ENCODE data around the gene MRPL44.
A peak's percentile ranks its signal among the peaks of the same experiment; 100 is the strongest.

MRPL44 gene

DNA sequence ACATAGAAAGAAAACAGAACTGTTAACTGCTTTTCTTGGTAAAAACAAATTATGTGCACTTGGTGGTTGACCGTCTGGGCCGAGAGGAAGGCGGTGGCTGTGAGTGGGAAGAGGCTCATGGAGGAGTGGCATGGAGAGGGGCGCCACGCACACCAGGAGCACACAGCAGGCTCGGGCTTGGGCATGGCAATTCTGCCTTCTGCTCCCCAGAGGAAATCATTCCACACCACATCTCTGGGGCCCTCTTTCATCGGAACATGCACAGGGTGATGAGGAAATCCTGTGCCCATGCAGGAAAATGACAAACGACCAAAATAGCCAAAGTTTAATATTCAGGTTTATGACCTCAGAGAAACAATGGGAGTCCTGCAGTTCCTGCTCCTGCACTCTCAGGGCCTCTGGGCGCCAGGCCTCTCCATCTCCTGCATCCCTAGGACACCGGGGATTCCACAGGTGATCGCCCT lies 38.6 kb upstream of the MRPL44 start:
- H3K4me3 ChIP-seq (ENCODE audit: low read length): no peak overlapping the region
- TF ChIP-seq, protein P1, sequence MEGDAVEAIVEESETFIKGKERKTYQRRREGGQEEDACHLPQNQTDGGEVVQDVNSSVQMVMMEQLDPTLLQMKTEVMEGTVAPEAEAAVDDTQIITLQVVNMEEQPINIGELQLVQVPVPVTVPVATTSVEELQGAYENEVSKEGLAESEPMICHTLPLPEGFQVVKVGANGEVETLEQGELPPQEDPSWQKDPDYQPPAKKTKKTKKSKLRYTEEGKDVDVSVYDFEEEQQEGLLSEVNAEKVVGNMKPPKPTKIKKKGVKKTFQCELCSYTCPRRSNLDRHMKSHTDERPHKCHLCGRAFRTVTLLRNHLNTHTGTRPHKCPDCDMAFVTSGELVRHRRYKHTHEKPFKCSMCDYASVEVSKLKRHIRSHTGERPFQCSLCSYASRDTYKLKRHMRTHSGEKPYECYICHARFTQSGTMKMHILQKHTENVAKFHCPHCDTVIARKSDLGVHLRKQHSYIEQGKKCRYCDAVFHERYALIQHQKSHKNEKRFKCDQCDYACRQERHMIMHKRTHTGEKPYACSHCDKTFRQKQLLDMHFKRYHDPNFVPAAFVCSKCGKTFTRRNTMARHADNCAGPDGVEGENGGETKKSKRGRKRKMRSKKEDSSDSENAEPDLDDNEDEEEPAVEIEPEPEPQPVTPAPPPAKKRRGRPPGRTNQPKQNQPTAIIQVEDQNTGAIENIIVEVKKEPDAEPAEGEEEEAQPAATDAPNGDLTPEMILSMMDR (IDR thresholded peaks at IDR 0.05; ENCODE audit: insufficient read depth, low read depth, low read length, missing control alignments): no peak

DNA sequence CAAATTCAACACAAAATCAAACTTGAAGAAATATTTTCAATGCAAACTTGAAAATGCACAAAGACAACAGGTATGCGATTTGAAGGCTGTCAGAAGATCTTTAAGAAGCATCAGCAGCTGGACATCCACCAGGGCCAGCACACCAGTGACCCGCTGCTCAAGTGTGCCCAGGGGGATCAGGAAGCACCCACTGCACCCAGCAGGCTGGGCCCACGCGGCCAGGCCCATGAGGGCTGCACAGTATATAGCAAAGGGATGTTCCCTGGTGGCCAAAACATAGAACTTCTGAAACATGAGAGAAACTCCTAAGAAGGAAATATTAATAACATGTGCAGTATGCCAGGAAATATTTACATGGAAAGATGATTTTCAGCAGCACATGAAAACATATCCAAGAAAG lies 37.2 kb upstream of the MRPL44 start:
- DNase-seq (ENCODE audit: low read depth): no peak
- TF ChIP-seq, protein P1 (IDR thresholded peaks at IDR 0.05; ENCODE audit: insufficient read depth, low read depth, low read length, missing control alignments): peak; percentile 12
- no peak overlapping the region for H3K4me3 ChIP-seq (ENCODE audit: low read length)

More for the DNA sequence above, 38.6 kb upstream of the MRPL44 start:
- DNase-seq (ENCODE audit: low read depth): no peak

DNA sequence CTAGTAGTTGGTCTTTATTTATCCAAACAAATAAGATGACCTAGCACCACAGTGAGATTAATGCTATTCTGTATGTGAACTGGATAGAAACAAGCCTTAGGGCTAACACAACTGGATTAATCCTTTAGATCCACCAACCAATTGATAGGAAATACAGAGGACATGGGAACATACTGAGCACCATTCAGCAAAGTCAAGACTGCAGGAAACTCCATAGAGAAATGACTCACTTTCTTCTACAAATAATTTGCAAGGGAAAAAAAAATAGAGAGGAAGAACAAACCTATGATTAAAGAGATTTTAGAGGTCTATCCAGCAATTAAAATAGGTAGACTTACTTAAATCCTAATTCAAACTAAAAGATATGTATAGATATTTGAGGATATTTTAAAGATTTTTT lies 36.1 kb upstream of the MRPL44 start:
- TF ChIP-seq, protein P1 (IDR thresholded peaks at IDR 0.05; ENCODE audit: insufficient read depth, low read depth, low read length, missing control alignments): no peak
- no peak overlapping the region for H3K4me3 ChIP-seq (ENCODE audit: low read length)
- no peak for DNase-seq (ENCODE audit: low read depth)

DNA sequence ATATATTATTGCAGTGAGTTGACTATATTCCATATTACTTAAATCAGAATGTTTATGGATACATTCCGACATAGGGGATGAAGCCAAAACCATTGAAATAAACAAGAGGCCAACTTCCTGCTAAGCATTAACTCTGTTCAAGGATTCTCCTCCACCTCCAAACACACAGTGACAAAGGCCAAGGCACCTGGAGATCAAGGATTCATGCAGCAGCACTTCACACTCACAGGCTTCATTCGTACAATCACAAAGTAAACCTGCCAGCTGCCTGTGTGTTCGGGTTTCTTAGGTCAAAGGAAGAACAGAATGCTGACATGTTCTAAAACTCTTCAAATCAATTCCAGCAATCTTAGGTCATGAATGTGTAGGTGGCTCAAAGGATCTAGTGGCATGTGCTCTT lies 35.0 kb upstream of the MRPL44 start:
- DNase-seq (ENCODE audit: low read depth): no peak
- TF ChIP-seq, protein P1 (IDR thresholded peaks at IDR 0.05; ENCODE audit: insufficient read depth, low read depth, low read length, missing control alignments): no peak

DNA sequence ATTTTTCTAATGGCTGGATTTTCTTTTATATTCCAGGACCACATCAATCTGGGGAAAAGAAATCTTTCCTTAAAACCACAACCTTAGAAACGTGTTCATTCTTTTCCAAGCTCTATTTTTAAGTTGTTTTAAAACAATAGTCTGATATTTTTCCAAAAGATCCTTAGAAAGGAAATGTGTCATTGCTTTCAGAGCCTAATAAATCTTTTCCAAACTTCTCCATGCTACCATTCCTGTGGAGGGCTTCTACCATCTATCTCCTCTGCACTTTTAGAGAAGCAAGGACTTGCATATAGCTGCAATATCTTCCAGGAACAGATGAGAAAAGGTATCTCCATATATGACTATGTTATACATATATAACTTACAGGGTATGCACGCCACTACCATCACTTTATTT lies 33.3 kb upstream of the MRPL44 start:
- H3K4me3 ChIP-seq (ENCODE audit: low read length): no peak overlapping the region
- no peak for DNase-seq (ENCODE audit: low read depth)
- TF ChIP-seq, protein P1 (IDR thresholded peaks at IDR 0.05; ENCODE audit: insufficient read depth, low read depth, low read length, missing control alignments): no peak

More for the DNA sequence above, 35.0 kb upstream of the MRPL44 start:
- H3K4me3 ChIP-seq (ENCODE audit: low read length): no peak overlapping the region

DNA sequence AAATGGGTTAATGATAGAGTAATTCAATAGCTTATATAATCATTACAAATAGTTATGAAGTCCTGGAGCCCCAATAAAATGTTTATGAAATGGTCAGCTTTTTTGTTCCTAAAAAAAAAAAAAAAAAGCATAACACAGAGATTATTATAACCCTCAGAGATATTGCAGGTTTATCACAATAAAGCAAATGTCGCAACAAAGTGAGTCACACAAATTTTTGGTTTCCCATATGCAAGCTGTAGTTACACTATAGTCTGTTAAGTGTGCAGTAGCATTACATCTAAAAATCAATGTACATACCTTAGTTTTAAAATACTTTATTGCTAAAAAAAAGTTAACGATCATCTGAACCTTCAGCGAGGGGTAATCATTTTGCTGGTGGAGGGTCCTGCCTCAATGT lies 32.2 kb upstream of the MRPL44 start:
- no peak overlapping the region for H3K4me3 ChIP-seq (ENCODE audit: low read length)
- DNase-seq (ENCODE audit: low read depth): peak; percentile 72
- TF ChIP-seq, protein P1 (IDR thresholded peaks at IDR 0.05; ENCODE audit: insufficient read depth, low read depth, low read length, missing control alignments): no peak
